GM21723 (cell line): ENCODE results near the gene PCCA.

Experiments
- ATAC-seq: cut with Tn5 transposase; IDR thresholded peaks from one replicate; pipeline ENCODE4 v1.9.1; 2021; ENCODE audit warnings: mild to moderate bottlenecking, moderate library complexity; ENCODE audit not compliant: unreplicated experiment

The PCCA gene

GRCh38 chr13:100395698-100396373 lies 306.9 kb downstream of the PCCA start:
- no peak for ATAC-seq

GRCh38 chr13:100396776-100397175 lies 307.9 kb downstream of the PCCA start:
- no peak for ATAC-seq

GRCh38 chr13:100397627-100398026 lies 308.7 kb downstream of the PCCA start:
- ATAC-seq, result no peak

DNA sequence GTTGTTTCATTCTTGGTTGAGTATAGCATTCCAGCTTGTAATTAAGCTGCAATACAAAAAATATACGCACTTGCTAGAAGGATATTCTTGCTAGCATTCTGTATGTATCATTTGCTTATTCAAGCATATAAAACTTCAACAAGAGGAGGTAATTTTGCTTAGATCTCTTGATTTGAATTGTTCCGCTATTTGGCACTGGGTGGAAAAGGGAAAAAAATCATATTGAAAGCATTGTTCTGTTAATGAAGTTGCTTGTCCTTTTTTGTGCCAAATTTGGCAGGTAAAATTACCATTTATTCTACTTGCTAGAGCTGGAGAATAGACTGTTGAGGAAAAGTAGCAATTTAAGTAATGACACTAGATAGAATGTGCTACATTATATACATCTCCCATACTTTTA lies 309.5 kb downstream of the PCCA start:
- no peak for ATAC-seq

DNA sequence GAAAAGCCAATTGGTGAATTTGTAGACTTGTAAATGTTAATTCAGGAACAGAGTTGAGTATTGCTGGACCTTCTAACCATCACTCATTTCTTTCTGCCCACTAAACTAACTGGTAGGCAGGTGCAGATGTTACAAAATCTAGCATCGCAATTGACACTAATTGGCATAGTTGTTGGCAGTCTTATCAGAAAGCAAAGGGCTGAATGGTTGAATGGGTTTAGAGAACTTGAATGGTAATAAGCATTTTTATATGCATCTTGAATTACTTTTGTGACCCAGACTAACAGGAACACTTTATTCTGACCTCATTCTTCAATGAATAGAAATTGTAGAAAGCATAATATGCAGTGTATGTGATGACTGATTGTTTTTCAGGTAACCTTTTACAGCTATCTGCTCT lies 310.6 kb downstream of the PCCA start:
- no peak for ATAC-seq

- ATAC-seq, result no peak
Measured at GRCh38 chr13:100403675-100404074, 314.8 kb downstream of the PCCA start.

DNA sequence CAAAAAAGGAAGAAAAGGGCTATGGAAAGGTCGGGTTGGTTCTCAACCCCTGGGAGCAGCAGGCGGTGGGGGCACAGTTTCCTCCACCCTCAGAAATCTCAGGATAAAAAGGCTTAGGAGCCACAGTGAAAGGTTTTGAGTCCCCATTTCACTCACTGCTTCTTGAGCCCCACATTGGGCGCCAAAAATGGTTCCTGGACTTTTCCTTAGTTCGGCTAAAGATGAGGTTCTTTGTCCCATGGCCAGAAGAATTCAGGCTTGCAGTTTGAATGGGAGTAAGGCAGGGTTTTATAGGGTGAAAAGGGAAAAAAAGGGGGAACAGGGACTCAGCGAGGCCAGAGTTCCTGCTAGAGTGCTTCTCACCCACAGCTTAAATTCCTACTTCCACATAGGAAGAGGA lies 320.2 kb downstream of the PCCA start:
- no peak for ATAC-seq

DNA sequence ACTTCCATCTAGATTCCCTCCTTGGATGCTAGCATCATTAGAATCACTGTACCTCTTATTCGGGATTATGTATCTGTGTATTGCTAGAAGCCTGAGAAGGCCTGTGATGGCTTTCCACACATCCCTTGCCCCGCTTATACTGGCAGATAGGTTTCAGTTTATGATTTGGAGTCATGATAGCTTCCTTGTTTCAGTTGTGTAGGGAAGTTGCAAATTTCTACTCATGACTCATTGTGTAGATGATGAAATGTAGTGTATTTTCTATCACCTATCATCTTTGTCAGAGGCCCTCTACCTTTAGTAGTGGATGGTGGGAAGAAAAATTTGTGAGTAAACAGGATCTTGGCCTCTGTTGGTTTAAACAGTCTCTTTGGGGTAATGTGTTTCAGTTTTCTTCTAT lies 334.5 kb downstream of the PCCA start:
- no peak for ATAC-seq

- no peak for ATAC-seq
Measured at GRCh38 chr13:100428986-100429385, 340.1 kb downstream of the PCCA start.

DNA sequence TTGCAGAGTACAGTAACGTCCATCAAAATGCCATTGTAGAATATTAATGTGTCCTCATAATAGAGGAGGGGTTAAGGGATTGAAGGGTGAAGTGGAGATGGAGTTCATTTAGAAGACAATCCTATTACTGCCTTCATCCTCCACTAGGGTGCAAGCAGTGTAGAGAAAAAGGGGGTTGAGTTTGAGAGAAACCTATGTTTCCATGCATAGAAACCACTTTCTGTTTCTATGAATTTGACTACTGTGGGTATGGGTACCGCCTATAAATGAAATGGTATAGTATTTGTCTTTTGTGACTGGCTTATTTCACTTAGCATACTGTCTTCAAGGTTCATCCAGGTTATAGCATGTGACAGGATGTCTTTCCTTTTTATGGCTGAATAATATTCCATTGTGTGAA lies 343.7 kb downstream of the PCCA start:
- ATAC-seq, result no peak

GRCh38 chr13:100433475-100433874 lies 344.6 kb downstream of the PCCA start:
- ATAC-seq, result no peak

DNA sequence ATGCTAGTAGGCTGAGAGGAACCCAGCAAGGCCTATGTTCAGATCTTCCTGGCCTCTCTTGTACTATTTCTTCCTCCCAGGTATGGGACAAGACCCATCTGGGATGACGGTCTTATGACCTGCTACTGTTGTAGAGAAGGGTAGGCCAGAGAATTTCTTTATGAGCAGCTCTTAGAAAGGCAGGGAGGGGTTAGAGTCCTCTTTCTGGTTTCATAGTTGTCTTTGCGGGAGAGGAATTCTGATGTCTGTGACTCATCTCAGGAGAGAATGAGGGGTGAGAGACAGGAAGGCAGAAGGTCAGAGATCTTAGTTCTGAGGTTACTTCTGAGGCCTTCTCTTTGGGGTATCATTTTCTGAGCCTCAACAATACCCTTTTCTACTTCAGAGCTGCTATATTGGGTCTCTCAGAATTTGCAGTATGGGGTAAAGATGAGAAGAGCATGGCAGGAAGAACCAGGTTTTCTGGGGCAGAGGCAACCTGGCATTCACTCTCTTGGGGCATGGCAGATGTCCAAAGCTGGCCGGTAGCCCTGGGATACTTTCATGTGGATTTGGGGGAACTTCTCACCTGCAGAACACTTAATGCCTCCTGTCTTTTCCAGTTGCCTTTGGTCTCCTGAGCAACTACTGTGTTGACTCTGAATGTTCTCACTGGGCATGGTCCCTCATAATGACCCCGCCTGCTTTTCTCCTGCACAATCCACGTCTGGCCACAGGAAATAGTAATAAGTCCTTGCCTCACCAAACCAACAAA lies 345.3 kb downstream of the PCCA start:
- ATAC-seq, result peak; percentile 96

GRCh38 chr13:100436099-100436498 lies 347.2 kb downstream of the PCCA start:
- ATAC-seq, result no peak

- no peak for ATAC-seq
Measured at GRCh38 chr13:100438059-100438788, 349.3 kb downstream of the PCCA start.

DNA sequence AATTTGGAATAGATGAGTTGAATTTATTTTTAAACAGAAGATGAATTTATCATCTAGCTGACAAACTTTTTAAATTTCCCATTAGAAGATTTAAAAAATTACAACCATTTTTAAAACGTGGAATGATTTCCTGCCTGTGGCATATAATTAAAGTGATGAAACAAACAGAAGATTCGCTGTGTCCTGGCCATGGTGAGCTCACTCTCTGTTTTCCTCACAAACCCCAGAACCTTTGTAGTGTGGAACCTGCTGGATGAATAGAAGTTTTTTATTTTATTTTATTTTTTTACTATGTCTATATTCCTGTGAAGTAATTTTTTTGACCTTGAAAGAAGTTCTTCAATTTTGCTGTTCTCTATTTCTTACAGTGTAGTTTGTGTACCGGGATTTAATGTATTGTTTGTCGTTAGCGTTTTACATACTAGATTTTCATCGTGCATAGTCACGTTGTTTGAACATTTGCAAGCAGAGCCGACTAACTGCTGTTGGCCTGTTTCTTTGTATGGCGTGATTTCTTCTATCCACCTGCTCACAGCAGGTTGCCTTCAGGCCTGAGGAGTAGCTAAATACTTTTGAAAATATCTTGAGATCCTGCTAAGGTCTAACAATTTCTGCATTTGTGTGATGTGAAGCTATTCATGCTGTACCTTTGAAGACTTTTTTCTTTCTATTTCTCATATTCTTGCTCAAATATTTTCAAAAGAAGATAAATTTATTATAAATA lies 350.5 kb downstream of the PCCA start:
- no peak for ATAC-seq

DNA sequence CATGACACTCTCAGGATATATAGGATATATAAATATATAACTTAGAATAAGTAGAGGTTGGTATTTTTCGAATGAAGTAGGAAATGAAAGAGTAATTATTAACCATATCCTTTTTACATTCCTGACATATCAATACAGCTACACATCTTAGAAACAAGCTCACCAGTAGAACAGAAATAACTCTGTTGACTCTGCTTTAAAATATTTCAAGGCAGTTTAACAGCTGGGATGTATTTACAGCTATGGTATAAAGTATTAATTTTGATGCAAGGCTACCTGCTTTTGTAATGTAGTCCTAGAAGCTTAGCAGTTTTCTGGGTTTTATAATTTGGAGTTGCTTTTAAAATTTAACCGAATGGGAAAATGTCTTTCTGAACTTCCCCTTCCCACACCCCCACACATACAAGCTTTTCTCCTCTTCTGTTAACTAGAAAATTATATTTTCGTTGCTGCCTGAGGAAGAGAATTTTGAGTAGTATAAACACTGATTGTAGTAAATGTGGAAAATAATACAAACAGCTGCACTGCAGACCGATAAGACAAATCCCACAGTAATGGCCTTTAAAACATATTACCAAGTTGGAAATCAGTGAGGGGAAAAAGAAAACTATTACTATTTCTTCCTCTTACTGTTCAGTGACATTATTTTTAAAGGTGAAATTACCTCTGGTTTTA lies 352.0 kb downstream of the PCCA start:
- ATAC-seq, result no peak

GRCh38 chr13:100442095-100442832 lies 353.4 kb downstream of the PCCA start:
- no peak for ATAC-seq

DNA sequence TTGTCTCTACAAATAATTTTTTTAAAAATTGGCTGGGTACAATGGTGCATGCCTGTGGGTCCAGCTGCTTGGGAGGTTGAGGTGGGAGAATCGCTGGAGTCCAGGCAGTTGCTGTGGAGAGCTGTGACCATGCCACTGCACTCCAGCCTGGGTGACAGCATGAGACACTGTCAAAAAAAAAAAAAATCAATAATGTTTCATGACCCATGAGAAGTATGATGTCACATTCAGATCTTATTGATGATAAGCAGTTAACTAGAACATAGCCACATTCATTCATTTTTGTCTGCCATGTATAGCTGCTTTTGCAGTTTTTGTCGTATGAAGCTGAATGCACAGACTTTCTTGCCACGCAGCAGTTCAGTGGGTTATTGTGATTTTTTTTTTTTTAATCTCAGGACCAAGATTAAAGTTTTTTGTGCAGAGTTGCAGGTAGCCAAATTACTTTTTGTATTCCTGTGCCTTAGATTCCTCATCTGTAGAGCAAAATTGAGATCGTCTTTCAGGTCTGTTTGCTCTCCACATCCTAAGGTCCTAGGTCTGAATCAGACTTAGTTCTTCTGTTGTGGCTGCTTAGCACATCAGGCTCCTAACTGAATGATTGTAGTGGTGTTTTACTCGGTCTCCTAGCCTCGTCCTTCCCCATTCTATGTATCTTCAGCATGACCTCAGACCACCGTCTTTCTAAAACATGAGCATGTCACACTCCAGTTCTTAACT lies 354.5 kb downstream of the PCCA start:
- no peak for ATAC-seq

GRCh38 chr13:100443998-100444328 lies 355.1 kb downstream of the PCCA start:
- no peak for ATAC-seq

DNA sequence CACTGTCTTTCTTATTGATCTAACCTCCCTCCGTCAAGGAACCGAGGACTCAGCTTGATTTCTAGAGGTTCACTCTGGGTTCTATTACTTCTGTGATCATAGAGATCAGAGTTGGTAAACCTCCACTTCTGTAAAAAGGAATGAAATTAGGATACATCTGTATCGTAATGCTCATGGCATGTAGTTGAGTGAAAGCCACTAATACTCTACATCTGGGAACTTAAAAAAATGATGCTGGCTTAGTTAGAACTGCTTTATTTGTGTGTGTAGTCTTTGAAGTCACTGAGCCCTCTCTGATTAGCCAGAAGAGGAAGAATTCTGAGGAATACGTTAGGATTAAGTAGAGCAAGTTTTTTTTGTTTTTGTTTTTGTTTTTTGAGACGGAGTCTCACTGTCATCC lies 358.9 kb downstream of the PCCA start:
- ATAC-seq, result no peak
